ENCODE measurements around the gene CNOT6L. TPM values are rescaled to one million over a fixed set of nuclear protein-coding genes. Genes with fewer than 3 reads are reported as not detected.

CNOT6L gene
- total RNA-seq, 2 experiments from 2014 or later: 108 to 122 TPM

DNA sequence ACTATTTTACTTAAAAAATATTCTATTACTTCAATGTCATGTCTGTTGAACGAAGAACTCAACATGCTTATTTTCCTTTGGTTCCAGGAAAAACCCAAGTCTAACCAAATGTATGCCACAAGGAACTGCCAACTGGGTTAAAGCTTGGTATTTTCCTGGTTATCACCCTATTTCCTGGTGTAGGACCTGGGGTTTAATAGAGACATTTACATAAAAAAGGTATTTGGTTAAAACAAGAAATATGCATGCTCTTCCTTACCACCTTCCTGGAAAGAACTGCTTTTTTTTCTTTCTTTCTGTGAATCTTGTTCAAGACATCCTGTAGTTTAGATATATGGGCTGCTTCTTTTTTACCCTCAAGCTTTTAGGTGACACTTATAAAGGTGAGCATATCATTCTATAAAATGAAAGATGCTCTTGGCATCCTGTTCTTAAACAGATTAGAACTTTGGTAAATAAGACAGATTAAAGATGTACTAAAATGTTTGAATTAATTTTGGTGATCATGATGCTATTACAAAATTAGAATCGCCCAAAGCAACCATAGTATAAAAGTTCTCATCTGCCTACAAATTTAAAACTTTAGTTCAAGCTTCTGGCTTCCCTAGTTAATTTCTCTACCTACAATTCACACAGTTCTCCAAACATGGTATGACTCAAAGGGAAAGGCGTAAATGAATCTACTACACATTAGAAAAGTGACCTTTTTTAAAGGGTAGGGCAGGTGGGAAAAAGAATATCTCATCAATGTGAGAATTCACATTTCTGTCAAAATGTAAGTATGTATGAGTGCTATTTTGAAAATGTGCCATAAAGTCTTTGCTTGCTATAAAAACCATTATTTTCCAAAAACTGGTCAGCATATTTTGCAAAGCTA, 103.5 kb downstream of the CNOT6L start:
- Mint-ChIP-seq H3K4me3 (peak overlapping the region; percentile 4), H3K27me3 (no peaks in the 10 kb centered on the region), H3K27ac (peak overlapping the region; percentile 50), H3K4me1 (peaks cover 37% of the 10 kb centered on the region), H3K9me3 (no peaks in the 10 kb centered on the region), H3K36me3 (ENCODE audit: low read depth) (peaks cover 71% of the 10 kb centered on the region)
- DNase-seq: no peak
- POLR2A ChIA-PET: no interaction called here
- CTCF ChIA-PET: no interaction called here

DNA sequence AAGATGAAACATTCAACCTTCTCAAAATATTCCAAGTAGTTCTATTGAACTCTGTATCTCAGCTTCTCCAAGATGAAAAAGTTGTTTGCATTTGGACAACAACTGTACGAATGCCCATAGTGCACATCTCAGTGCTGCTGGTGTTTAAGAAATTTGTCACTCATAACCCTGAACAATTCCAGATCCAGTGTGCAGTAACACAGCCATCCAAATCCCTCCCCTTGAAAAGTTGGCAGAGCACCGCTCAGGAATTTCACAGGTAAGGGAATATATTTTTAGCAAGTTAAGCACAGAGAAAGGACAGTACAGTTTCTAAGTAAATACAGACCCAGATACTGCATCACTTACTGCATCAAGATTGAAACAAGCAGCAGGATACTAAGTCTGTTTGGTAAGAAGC, 104.7 kb downstream of the CNOT6L start:
- peaks cover 68% of the 10 kb centered on the region for H3K36me3 Mint-ChIP-seq (ENCODE audit: low read depth)
- no peak overlapping the region for H3K4me3 Mint-ChIP-seq
- ChIA-PET POLR2A (no interaction called here), CTCF (interaction anchor here (0.6 kb wide), 1 partner anchor 1293 kb away, joined by 3 read pairs; no protein-coding TSS in a partner anchor)
- peaks cover 36% of the 10 kb centered on the region for H3K4me1 Mint-ChIP-seq
- no peaks in the 10 kb centered on the region for H3K9me3 Mint-ChIP-seq
- no peak overlapping the region for H3K27ac Mint-ChIP-seq
- DNase-seq: no peak
- no peaks in the 10 kb centered on the region for H3K27me3 Mint-ChIP-seq

DNA sequence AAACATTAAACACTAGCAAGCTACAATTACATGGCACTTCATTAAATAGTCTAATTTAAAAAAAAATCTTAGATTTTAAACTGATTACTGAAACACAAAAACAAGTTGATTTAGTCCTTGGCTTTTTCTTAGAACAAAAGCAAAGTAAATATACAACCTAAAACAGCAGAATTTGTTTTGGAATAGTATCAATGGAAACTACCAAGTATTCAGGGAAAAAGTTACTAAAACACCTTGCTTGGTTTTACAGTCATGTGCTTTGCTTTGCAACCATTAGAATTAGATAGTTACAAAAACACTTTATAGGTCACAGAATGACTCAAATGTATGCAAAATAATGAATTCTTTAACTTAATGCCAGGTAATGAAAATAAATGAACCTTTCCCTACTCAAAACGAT, 105.3 kb downstream of the CNOT6L start:
- H3K27ac Mint-ChIP-seq: no peak overlapping the region
- DNase-seq: no peak
- no peaks in the 10 kb centered on the region for H3K27me3 Mint-ChIP-seq
- ChIA-PET CTCF (no interaction called here), POLR2A (interaction anchor here (0.6 kb wide), 1 partner anchor 87 kb away, joined by 3 read pairs; no protein-coding TSS in a partner anchor)
- peaks cover 30% of the 10 kb centered on the region for H3K4me1 Mint-ChIP-seq
- peaks cover 62% of the 10 kb centered on the region for H3K36me3 Mint-ChIP-seq (ENCODE audit: low read depth)
- no peaks in the 10 kb centered on the region for H3K9me3 Mint-ChIP-seq
- no peak overlapping the region for H3K4me3 Mint-ChIP-seq

DNA sequence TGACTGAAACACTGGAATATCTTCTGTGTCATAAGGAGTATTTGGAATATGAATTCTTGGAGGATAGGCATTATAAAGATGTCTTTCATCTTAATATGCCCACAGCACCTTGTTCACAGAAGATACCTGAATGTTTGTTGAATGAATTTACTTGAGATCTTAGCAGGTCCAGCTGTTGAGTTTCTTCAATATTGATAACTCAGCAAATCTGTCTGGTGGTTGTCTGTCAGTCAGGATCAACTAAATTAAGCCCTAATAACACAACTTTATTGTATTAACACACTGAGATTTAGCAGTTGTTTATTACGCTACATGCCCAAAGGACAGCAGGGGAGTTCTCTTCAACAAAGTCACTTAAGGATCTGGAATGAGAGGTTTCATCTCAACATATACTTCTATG, 106.5 kb downstream of the CNOT6L start:
- Mint-ChIP-seq H3K4me3 (no peak overlapping the region), H3K4me1 (peaks cover 30% of the 10 kb centered on the region), H3K27ac (no peak overlapping the region), H3K36me3 (ENCODE audit: low read depth) (peaks cover 57% of the 10 kb centered on the region), H3K9me3 (no peaks in the 10 kb centered on the region), H3K27me3 (no peaks in the 10 kb centered on the region)
- ChIA-PET POLR2A (no interaction called here), CTCF (interaction anchor here (0.9 to 1.0 kb wide), 2 partner anchors 13 to 28 kb away, joined by 3 read pairs; no protein-coding TSS in a partner anchor)
- no peak for DNase-seq

DNA sequence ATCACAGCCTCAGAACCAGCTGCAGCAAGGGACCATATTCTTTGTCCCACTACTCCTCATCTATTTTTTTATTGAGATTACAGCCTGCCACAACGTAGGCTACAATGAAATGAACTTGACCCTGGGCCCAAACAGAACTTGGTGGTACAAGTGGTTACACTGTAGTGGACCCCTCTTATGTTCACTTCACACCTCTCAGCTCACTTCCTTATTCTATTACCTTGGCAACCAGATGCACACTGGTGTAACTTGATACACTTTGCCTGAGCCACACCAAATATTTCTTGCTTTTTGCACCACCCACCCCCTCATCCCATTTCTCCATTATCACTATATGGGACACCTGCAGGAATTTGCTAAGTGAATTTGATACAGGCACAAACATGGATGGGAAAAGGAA, 107.7 kb downstream of the CNOT6L start:
- CTCF ChIA-PET: interaction anchor here (0.9 kb wide), 1 partner anchor 47 kb away, joined by 3 read pairs; no protein-coding TSS in a partner anchor
- H3K4me3 Mint-ChIP-seq: no peak overlapping the region
- peaks cover 19% of the 10 kb centered on the region for H3K4me1 Mint-ChIP-seq
- peaks cover 47% of the 10 kb centered on the region for H3K36me3 Mint-ChIP-seq (ENCODE audit: low read depth)
- no peak for DNase-seq
- no peaks in the 10 kb centered on the region for H3K9me3 Mint-ChIP-seq
- POLR2A ChIA-PET: no interaction called here
- H3K27me3 Mint-ChIP-seq: no peaks in the 10 kb centered on the region
- H3K27ac Mint-ChIP-seq: no peak overlapping the region

DNA sequence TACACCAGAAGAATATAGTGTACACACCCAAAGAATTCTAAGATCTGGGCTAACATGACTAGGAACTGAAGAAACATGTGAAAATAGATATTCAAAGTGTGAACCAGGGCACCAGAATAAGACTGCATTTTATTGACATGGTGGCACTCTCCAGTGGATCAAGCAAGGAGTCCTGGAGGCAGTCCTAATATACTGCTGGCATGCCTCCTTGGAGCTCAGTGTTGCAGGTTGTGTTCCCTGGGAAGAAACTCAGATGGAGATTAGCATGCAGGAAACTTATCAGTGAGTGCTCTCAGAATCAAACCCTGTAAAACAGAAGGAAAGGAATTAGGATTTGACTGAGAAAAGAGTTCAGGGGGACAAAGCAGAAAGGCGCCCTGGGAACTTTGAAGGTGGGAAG, 108.5 kb downstream of the CNOT6L start:
- no peaks in the 10 kb centered on the region for H3K27me3 Mint-ChIP-seq
- no peak overlapping the region for H3K4me3 Mint-ChIP-seq
- ChIA-PET POLR2A (no interaction called here), CTCF (interaction anchor here (0.9 kb wide), 1 partner anchor 48 kb away, joined by 3 read pairs; no protein-coding TSS in a partner anchor)
- H3K27ac Mint-ChIP-seq: peak overlapping the region; percentile 55
- peaks cover 43% of the 10 kb centered on the region for H3K36me3 Mint-ChIP-seq (ENCODE audit: low read depth)
- DNase-seq: no peak
- H3K4me1 Mint-ChIP-seq: peaks cover 11% of the 10 kb centered on the region
- no peaks in the 10 kb centered on the region for H3K9me3 Mint-ChIP-seq

DNA sequence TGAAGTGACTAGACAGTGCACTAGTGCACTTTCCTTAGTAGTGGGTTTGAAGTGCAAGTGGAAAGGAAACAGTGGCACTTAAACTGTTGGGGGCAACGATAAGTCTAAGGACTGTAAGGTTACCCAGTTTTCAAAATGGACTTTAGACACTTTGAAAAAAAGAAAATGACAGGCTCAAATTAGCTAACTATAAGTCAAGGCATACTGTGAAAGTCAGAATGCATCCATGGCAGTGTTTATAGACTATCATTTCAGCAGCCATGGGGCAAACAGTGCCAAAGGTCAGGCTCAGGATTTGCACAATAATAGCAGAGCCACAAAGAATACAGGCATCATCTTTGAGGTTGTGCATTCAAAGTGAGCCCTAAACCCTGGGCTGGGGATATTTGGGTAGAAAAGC, 109.1 kb downstream of the CNOT6L start:
- no peak overlapping the region for H3K4me3 Mint-ChIP-seq

DNA sequence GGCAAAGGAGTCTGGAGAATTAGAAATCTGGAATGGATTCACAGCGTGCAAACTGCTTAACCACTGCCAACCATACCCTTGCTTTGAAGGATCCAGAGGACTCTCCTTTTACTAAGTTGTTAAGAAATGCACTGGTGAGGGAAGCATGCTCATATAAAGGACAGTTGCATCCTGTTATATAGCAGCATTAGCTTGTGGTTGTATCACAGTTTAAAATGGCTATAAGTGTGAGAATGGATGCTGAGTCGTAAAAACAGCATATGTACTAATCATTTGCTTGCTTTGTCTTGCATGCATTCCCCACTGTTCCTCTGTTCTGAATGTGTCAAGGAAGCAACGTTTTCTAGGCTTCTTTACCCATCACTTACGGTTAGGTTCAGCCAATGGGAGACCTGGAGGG, 112.5 kb downstream of the CNOT6L start:
- Mint-ChIP-seq H3K36me3 (ENCODE audit: low read depth) (peaks cover 13% of the 10 kb centered on the region), H3K9me3 (no peaks in the 10 kb centered on the region), H3K4me1 (no peaks in the 10 kb centered on the region), H3K27ac (no peak overlapping the region), H3K27me3 (peaks cover 7% of the 10 kb centered on the region), H3K4me3 (no peak overlapping the region)
- DNase-seq: no peak
- ChIA-PET POLR2A (no interaction called here), CTCF (no interaction called here)

More for the DNA sequence above, 109.1 kb downstream of the CNOT6L start:
- Mint-ChIP-seq H3K27me3 (no peaks in the 10 kb centered on the region), H3K9me3 (no peaks in the 10 kb centered on the region), H3K4me1 (peaks cover 8% of the 10 kb centered on the region), H3K27ac (no peak overlapping the region), H3K36me3 (ENCODE audit: low read depth) (peaks cover 41% of the 10 kb centered on the region)
- POLR2A ChIA-PET: no interaction called here
- CTCF ChIA-PET: no interaction called here
- no peak for DNase-seq

DNA sequence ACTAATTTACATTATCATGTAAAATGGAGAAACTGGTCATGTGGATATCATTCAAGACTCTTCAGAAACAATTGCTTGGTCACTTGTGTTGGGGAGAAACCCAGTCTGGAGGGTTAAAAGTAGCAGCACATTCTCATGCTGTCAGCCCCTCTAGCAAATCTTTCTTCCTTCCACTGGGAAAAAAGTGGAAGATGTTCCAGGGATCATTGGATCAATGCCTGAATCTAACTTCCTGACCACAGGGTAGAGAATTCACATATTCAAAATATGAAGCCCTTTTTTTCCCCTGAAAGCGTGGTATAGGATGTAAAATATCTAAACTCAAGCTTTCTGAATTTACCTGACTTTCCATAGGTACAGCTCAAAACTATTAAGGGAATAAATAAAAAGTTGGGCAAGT, 115.5 kb downstream of the CNOT6L start:
- Mint-ChIP-seq H3K4me3 (no peak overlapping the region), H3K4me1 (no peaks in the 10 kb centered on the region), H3K36me3 (ENCODE audit: low read depth) (no peaks in the 10 kb centered on the region), H3K9me3 (no peaks in the 10 kb centered on the region), H3K27me3 (peaks cover 10% of the 10 kb centered on the region), H3K27ac (no peak overlapping the region)
- no peak for DNase-seq
- ChIA-PET POLR2A (no interaction called here), CTCF (no interaction called here)

DNA sequence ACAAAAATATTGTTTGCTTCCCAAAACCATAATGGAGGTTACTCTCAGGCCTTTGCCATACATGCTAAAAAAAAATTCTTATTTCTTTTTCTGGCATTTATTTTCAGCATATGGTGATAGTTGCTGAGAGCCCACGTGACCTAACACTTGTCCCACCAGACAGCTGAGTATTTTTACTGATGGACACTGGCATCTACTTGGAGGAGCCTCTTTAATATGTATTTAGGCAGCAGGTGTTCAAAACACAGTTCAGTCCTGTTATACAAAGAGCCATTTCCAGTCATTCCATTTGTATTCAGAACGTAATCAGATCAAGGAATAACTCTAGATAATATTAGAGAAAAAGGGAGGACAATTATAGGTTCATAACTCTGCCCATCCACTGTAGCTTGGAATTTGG, 118.0 kb downstream of the CNOT6L start:
- CTCF ChIA-PET: no interaction called here
- peaks cover 11% of the 10 kb centered on the region for H3K27me3 Mint-ChIP-seq
- no peaks in the 10 kb centered on the region for H3K36me3 Mint-ChIP-seq (ENCODE audit: low read depth)
- no peaks in the 10 kb centered on the region for H3K4me1 Mint-ChIP-seq
- H3K27ac Mint-ChIP-seq: no peak overlapping the region
- H3K9me3 Mint-ChIP-seq: no peaks in the 10 kb centered on the region
- no peak overlapping the region for H3K4me3 Mint-ChIP-seq
- POLR2A ChIA-PET: no interaction called here
- no peak for DNase-seq

DNA sequence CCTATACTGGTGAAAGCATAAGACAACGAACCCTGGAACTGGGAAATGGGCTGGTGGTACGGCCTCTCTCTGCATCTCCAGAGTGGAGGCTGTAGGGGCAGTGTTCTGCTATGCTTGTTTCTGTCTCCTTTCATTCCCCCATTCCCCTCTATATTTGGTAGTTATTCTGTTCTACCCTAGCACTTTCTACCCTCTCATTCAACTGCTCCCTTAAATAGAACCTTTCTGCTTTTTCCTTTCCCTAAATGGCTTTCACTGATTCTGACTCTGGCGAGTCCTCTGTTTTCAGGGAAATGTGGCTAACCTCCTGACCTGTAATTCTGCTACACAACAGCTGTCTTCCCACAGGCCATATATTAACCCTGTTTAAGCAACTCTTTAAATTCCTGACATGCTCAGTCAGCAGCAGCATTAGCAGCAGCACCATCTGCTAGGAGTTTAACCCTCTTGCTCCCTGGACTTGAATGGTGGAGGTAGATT, 119.4 kb downstream of the CNOT6L start:
- no peak overlapping the region for H3K27ac Mint-ChIP-seq
- no peaks in the 10 kb centered on the region for H3K9me3 Mint-ChIP-seq
- no peaks in the 10 kb centered on the region for H3K36me3 Mint-ChIP-seq (ENCODE audit: low read depth)
- H3K4me3 Mint-ChIP-seq: no peak overlapping the region
- ChIA-PET POLR2A (no interaction called here), CTCF (interaction anchor here (0.9 kb wide), 1 partner anchor 13 kb away, joined by 3 read pairs; no protein-coding TSS in a partner anchor)
- DNase-seq: no peak
- H3K27me3 Mint-ChIP-seq: peaks cover 12% of the 10 kb centered on the region
- H3K4me1 Mint-ChIP-seq: no peaks in the 10 kb centered on the region

DNA sequence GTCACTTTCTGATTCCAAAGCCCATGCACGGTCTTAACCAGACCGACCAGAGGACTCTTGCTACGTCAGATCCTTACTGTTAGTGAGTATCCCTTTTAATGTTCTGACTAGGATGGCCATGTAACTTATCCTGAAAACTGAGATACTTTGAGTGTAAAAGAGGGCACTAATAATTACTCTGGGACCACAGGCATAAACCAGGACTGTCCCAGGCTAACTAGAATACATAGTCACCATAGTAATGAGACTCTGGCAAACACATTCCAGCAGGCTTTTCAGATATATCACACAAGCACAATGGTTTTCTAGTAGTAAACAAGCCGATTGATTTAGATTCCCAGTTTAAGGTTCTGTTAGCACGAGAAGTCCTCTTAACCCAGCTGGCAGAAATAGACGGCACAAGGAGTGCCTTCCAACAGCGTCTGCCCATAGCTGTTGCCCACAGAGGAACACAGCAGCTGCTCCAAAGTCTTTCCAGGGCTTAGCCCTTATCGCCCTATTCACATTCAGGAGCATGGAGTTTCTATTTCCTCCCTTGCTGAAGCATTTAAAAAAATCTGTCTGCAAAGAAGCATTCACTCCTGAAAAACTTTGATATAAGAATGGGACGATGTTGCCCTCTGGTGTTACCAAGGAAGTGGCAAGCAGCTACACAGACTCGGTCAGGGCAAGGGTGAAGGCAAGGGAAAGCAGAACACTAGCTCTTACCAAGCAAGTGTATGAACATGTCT, 121.1 kb downstream of the CNOT6L start:
- Mint-ChIP-seq H3K36me3 (ENCODE audit: low read depth) (no peaks in the 10 kb centered on the region), H3K4me1 (no peaks in the 10 kb centered on the region), H3K27ac (no peak overlapping the region), H3K9me3 (no peaks in the 10 kb centered on the region), H3K27me3 (peaks cover 12% of the 10 kb centered on the region), H3K4me3 (no peak overlapping the region)
- no peak for DNase-seq
- CTCF ChIA-PET: interaction anchor here (0.6 to 1.1 kb wide), 3 partner anchors 29 to 63 kb away, joined by 3 read pairs; no protein-coding TSS in a partner anchor
- POLR2A ChIA-PET: no interaction called here

DNA sequence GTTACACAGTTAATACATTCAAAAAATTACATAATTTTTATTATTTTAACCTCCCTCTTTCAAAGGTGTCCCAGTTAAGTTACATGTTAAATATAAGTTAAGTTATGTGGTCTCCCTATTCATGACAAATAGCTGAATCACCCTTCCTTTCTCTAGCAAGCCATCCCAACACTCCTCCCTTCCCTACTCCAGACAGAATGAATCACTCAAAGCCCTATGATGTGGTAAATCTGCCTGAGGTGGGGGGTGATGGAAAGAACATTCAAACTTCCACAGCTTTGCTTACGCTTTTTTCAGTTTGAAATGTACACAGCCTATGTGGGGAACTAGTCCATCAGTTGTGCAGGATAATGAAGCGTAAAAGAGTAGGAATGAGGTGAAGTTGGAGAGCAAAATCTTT, 123.4 kb downstream of the CNOT6L start:
- DNase-seq: no peak
- ChIA-PET CTCF (interaction anchor here (0.7 kb wide), 1 partner anchor 10 kb away, joined by 3 read pairs; no protein-coding TSS in a partner anchor), POLR2A (no interaction called here)
- Mint-ChIP-seq H3K4me1 (no peaks in the 10 kb centered on the region), H3K9me3 (no peaks in the 10 kb centered on the region), H3K36me3 (ENCODE audit: low read depth) (no peaks in the 10 kb centered on the region), H3K27ac (no peak overlapping the region), H3K4me3 (no peak overlapping the region), H3K27me3 (peaks cover 2% of the 10 kb centered on the region)
